HG03108 (cell line): Measurements from ENCODE around the gene ANKRD33.

Experiments used
- ATAC-seq: cut with Tn5 transposase; IDR thresholded peaks from one replicate; pipeline ENCODE4 v1.9.1; 2021; ENCODE audit warnings: moderate library complexity; ENCODE audit not compliant: unreplicated experiment

The ANKRD33 gene

GRCh38 chr12:51887476-51888315 lies at the start of gene ANKRD33:
Gene ANKRD33 (plus strand): TSS chr12:51888103. CDS start chr12:51888187, 84 bp downstream.
- ATAC-seq = no peak

- no peak for ATAC-seq
These were observed 49.1 kb upstream of the ANKRD33 start for GRCh38 chr12:51838762-51839161.

DNA sequence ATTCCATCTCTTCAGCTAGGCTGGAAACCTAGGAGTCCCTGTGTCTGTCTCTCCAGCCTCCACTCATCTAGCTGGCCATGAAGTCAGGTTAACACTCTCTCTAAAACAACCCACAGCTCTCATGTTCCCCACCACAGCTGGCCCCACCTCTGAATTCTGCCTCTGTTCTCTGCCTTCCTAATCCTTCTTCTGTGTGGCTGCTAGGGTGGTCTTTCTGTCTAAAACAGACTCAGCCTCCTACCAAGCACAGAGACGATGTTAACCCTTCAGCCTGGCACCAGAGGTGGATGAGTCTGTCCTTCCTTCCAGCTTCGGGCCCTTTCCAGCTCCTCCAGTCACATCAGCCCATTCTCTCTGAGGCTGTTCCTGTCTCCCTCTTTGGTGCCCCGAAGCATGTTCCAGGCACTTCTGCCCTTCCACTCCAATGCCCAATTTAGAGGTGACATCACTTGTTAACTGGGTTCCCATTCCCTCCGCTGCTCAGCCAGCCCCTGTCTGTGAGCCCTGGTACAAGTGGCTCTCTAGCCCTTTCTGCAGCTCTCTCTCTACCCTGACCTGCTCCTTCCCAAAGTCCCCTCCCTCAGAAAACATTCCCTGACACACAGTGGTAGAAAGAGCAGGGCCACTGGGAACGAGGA lies 48.5 kb upstream of the ANKRD33 start:
- no peak for ATAC-seq

DNA sequence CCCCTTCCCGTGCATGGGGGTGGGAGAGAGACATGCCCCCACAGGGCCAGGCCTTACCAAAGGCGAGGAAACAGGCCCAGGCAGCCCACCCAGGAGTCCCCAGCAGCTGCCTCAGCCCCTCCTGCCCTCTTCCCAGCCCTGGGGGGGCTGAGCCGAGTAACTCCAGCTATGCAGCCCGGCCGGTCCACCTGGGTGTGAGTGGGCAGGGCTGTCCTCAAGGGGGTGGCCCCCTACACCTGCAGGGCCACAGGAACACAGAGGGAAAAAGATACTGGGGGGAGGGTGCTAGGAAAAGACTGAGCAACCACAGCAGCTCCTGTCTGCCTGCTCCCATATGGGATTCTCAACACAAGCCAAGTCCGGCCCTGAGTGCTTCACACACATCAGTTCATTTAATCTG lies 46.9 kb upstream of the ANKRD33 start:
- ATAC-seq = no peak

DNA sequence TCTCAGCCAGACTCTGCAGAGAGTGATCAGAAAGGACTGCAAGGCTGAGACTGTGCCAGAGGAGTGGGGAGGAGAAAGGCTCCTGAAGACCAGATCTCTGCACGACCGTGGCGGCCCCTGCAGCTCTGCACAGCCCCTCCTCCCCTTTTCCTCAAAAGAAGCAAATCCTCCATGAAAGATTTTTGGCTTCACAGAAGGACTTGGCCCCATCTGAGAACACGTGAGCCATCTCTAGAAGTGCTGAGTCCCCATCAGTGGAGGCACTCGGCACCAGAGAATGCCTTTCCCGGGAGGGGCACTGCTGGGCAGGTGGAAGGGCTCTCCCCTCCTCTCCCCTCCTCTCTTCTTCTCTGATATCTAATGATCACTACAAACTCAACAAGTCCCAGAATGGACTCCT lies 46.2 kb upstream of the ANKRD33 start:
- no peak for ATAC-seq

GRCh38 chr12:51844854-51845253 lies 43.0 kb upstream of the ANKRD33 start:
- no peak for ATAC-seq

GRCh38 chr12:51845482-51845881 lies 42.4 kb upstream of the ANKRD33 start:
- no peak for ATAC-seq

DNA sequence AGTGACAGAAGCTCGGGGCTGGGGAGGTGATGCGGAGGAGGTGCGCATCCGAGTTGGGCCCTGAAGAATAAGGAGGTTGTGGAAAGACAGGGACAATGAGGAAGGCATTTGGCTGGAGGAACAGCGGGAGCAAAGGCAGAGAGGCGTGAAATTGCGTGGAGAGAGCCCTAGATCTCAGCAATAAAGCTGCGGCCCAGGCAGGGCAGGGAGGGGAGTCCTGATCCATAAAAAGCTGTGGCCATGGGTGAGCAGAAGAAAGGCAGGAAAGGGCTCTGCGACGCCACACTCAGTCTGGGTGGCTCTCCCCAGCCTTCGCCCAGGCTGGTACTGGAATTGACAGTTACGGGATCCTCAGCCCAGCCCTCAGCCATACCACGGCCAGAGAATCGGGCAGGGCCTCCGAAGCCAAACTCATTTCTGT lies 41.6 kb upstream of the ANKRD33 start:
- ATAC-seq = no peak

DNA sequence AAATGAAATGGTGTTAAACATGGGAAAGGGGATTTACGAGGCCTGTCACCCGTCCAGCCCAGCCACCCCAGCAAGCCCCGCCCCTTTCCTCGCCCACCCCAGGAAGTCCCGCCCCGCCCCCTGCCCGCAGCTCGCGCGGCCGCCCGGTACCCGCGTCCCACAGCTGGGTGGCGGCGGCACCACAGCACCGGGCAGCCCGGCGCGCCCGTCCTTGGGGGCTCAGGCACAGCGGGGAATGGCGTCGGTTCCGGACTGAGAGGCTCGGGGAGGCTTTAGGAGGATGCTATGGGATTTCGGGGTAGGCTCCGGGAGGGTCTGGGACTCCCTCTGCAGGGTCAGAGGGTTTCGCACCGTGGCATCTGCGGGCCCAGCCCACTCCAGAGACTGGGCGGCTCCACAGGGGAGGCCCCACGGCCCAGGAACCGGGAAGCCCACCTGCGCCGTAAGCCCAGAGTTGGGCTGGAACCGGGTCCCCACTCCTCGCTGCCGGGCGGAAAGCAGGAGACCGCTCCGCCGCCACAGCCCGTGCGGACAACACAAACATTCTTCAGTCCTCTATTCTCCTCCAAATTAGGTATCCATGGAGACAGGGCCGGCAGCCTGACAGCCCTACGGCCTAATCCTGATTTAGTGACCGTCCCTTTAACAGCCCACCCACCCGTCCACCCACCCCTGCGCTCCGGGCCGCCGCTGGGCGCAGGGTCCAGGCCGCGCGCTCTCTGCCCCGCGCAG lies 40.8 kb upstream of the ANKRD33 start:
- ATAC-seq = no peak

GRCh38 chr12:51847643-51848325 lies 40.1 kb upstream of the ANKRD33 start:
- ATAC-seq = no peak

DNA sequence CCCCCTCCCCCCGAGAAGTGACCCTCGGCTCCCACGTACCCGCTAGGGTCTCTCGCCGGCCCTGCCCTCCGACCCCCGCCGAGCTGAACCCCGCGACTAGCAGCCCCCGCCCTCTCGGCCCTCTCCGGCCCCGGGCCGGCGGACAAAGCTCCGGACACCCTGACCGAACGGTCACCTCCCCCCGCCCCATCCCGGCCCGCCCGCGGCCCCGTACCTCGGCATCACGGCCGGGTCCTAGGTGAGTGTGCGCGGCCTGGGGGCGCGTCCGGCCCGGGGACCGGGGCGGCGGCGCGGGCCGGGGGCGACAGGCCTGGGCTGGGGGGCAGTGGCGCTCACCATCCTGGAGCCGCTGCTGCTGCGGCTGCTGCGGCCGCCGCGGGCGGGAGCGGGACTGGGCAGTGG lies 39.6 kb upstream of the ANKRD33 start, which contains the start of gene FIGNL2:
Gene FIGNL2 (minus strand): TSS at position 393 of the 402 bp plus-strand sequence. CDS start 26,305 bp downstream, outside the sequence.
- no peak for ATAC-seq

- ATAC-seq = no peak
These were observed 38.8 kb upstream of the ANKRD33 start for GRCh38 chr12:51848841-51849735.

DNA sequence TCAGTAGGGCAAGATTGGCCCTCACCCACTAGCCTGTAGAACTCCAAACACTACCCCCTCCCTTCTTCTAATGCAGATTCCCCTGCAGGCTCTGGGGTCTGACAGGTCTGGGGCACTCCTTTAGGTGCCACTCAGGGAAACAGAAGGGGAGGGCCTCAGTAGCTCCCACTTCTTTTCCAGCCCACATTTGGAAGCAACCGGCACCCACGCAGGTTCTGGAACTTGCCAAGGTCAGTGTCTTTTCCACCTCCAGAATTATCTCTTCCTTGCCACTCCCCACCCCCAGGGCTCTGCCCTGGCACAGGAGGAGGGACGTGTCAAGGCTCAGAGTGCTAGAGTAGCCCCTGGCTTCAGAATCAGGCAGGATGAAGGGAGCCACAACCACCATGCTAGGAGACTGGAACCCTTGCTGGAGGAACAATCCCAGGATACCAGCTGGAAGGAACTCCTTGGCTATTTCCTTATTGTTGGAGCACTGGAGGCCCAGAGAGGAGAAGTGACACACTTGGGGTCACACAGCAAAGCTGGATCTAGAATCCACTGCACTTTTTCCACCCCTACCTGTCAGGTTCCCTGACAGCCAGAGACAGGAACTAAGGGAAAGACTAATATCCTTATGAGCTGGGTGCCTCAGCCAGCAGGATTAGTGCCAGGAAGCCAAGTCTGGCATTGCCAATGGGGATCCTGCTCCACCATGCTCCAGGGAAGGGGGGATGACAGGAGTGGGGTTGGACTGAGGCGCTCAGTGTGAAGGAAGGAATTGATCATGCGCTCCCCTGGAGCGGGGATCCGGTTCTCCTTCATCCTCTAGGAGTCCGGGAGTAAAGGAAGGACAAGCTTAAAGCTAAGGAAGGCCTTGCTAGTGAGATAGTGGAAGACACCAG lies 37.6 kb upstream of the ANKRD33 start:
- no peak for ATAC-seq

- no peak for ATAC-seq
These were observed 37.0 kb upstream of the ANKRD33 start for GRCh38 chr12:51850965-51851299.

DNA sequence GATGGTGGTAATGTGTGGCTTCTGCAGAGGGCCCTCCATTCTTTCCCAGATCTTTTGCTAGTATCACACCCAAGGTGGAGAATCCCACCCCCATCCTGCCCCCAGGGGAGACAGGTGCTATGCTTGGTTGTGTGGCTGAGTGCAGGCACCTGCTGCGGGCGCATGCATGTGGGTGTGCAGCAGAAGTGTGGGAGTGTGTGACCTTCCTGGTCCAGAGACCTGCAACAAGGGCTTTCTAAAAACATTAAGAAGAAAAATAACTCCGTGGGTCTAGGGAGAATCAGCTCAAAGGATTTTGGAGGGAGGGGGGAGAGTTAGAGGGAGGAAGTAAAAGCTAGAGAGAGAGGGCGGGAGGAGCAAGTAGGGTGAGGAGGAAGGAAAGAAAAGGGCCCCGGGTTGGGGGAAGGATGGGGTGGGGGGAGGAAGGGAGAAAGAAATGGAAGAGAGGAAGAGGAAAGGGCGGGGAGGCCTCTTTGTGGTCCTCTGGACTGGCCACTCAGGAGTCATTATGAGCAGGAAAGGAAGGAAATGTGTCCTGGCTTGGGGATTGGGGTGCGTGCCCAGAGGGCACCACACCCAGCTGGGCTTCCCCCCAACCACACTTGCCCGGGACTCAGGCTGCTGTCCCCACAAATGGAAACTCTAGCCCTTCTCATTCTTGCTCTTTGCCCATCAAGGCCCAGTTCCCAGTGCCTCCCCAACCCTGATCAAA lies 36.3 kb upstream of the ANKRD33 start:
- ATAC-seq = no peak

DNA sequence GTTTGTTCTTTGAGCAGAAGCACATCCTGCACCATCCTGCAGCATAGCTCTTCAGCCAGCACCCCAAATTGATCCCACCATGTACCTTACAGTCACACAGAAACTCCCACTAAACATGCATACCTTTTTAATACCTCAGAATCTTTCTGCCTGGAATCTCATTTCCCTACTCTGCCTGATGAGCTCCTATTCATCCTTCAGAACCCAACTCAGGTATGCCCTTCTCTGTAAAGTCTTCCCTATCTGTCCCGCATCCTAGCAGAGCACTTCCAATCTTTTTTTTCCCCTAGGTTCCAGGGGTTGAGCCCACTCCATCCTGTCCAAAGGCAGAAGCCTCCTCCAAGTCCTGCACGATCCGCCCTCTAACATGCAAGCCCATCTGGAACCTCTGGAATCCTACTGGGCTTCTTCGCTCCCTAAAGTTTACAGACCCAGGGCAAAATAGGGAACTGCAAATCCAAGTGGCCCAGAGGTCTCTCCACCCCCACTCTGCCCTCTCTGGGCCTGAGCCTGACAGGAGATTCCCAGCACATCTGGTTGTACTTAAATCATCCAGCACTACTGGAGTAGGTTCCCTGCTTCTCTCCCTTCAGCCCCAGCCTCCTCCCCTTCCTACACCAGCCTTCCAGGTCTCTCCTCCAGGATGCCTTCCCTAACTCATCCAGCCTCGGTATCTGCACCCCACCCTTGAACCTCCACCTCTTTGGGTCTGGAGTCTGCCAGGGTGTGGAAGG lies 35.3 kb upstream of the ANKRD33 start:
- ATAC-seq = no peak

DNA sequence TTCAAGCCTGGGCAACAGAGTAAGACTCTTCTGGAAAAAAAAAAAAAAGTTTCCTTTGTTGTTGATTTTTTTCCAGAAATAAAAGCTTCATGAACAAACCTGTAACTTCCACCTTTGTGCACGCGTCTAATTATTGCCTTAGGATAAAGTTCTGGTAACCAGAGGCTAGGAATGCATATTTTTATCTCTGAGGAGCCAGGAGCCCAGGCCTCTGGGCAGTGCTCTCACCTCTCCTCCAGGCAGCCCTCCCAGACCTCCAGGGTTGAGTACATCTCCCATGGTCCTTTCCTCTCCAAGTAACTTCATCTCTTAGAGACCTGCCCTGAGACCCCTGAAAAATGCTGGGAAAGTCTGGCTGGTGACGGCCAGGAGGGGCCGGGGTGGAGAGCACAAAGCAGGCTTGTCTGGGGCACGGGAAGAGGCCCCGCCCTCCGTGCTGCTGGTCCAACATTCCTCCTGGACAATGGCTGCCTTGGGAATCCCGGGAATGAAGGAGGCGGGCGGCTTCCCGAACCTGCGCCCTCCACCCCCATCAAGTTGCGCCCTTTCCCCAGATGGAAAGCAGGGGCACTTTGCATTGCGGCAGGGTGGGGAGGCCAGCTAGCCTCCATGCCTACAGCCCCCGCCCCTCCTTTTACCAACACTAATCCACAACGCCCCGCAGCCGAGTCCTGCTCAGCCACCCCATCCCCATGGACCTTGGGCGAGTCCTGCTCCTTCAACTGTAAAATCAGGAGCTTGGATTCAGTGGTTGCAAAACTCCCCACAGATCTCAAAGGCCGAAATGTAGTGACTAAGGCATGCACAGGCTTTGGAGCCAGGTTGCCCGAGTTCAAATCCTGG lies 32.1 kb upstream of the ANKRD33 start:
- ATAC-seq = no peak
